Calu3 (cell line): ENCODE measurements around the gene LRRN2. TPM values are rescaled to one million over a fixed set of nuclear protein-coding genes. Genes with fewer than 3 reads are reported as not detected.

ENCODE experiments used
- BruUV-seq: library from RNA; stranded (reverse); fragments of 400-500 nt; replicated peaks from 2 replicates; lab custom pipeline; 2021; lab: Mats Ljungman, UMichigan
- CTCF ChIA-PET: fragments of 300-600 bp; sonication (Branson Sonifier 250); formaldehyde crosslinking; loops from one replicate; lab custom pipeline; 2022; ENCODE audit warnings: antibody characterized with exemption; lab: Charles Lee
- DNase-seq: peaks from one replicate; pipeline ENCODE4 v3.0.0; 2022
- H3K27ac Mint-ChIP-seq: one replicate; pipeline ENCODE4 v1.8.0; 2022; ENCODE audit warnings: mixed read lengths; ENCODE audit not compliant: unreplicated experiment
- H3K27me3 Mint-ChIP-seq: one replicate; pipeline ENCODE4 v1.8.0; 2022; ENCODE audit warnings: mixed read lengths; ENCODE audit not compliant: unreplicated experiment
- H3K36me3 Mint-ChIP-seq: one replicate; pipeline ENCODE4 v1.8.0; 2022; ENCODE audit warnings: mild to moderate bottlenecking, moderate library complexity, mixed read lengths; ENCODE audit not compliant: insufficient read depth, unreplicated experiment
- H3K4me1 Mint-ChIP-seq: one replicate; pipeline ENCODE4 v1.8.0; 2022; ENCODE audit warnings: mild to moderate bottlenecking, low read depth, mixed read lengths; ENCODE audit not compliant: unreplicated experiment
- H3K4me3 Mint-ChIP-seq: one replicate; pipeline ENCODE4 v1.8.0; 2022; ENCODE audit warnings: mild to moderate bottlenecking, low read depth, moderate library complexity, mixed read lengths; ENCODE audit not compliant: unreplicated experiment
- H3K9me3 Mint-ChIP-seq: one replicate; pipeline ENCODE4 v1.8.0; 2022; ENCODE audit warnings: low read depth, mixed read lengths; ENCODE audit not compliant: unreplicated experiment
- CTCF ChIP-seq: fragments of 200-600 bp; IDR thresholded peaks from one replicate; pipeline ENCODE4 v1.8.0; 2022; ENCODE audit warnings: antibody characterized with exemption; ENCODE audit not compliant: unreplicated experiment
- intact Hi-C: fragments of 100-400 bp; cut with micrococcal nuclease; formaldehyde crosslinking; loops from one replicate; pipeline ENCODE4 v1.10.0; 2022; ENCODE audit not compliant: unreplicated experiment
- total RNA-seq: library from RNA; stranded (reverse); gene quantifications from 2 replicates; pipeline ENCODE4 v1.2.3, GENCODE V29; 2022

LRRN2 gene
- total RNA-seq, 1 experiment from 2014 or later: not detected

GRCh38 chr1:204581759-204582158 lies 103.8 kb downstream of the LRRN2 start:
- intact Hi-C loops: no loop called here
- no peaks in the 10 kb centered on the region for H3K27me3 Mint-ChIP-seq
- H3K4me1 Mint-ChIP-seq: peaks cover 10% of the 10 kb centered on the region
- no peaks in the 10 kb centered on the region for H3K9me3 Mint-ChIP-seq
- no peak overlapping the region for H3K4me3 Mint-ChIP-seq
- CTCF ChIA-PET: no interaction called here
- TF ChIP-seq CTCF: no peak
- no peak overlapping the region for H3K27ac Mint-ChIP-seq
- DNase-seq: no peak
- BruUV-seq: no TSS peak
- peaks cover 5% of the 10 kb centered on the region for H3K36me3 Mint-ChIP-seq

- intact Hi-C loops: no loop called here
- TF ChIP-seq CTCF: no peak
- peaks cover 10% of the 10 kb centered on the region for H3K4me1 Mint-ChIP-seq
- H3K36me3 Mint-ChIP-seq: peaks cover 5% of the 10 kb centered on the region
- CTCF ChIA-PET: no interaction called here
- no peak overlapping the region for H3K27ac Mint-ChIP-seq
- H3K9me3 Mint-ChIP-seq: no peaks in the 10 kb centered on the region
- H3K4me3 Mint-ChIP-seq: no peak overlapping the region
- no TSS peak for BruUV-seq
- DNase-seq: no peak
- no peaks in the 10 kb centered on the region for H3K27me3 Mint-ChIP-seq
Measured at GRCh38 chr1:204580862-204581261, 104.7 kb downstream of the LRRN2 start.

DNA sequence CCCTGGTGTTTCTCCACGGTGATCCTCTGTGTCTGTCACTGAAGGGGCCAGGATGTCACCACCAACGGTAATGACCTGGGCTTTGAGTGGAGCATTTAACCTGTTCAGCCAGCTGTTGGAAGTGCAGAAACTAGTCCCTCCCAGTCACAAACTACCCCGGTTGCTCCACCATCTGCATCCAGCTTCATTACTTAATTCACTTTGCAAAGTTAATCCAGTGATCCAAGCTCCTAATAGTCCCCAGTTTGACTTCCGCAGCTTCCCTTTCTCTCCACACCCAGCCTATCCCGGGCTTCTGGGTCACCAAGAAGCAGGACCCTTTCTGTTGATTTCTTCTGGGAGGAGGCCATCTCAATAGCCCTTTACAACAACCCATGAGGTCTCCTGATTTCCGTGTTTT lies 105.9 kb downstream of the LRRN2 start:
- peaks cover 10% of the 10 kb centered on the region for H3K4me1 Mint-ChIP-seq

DNA sequence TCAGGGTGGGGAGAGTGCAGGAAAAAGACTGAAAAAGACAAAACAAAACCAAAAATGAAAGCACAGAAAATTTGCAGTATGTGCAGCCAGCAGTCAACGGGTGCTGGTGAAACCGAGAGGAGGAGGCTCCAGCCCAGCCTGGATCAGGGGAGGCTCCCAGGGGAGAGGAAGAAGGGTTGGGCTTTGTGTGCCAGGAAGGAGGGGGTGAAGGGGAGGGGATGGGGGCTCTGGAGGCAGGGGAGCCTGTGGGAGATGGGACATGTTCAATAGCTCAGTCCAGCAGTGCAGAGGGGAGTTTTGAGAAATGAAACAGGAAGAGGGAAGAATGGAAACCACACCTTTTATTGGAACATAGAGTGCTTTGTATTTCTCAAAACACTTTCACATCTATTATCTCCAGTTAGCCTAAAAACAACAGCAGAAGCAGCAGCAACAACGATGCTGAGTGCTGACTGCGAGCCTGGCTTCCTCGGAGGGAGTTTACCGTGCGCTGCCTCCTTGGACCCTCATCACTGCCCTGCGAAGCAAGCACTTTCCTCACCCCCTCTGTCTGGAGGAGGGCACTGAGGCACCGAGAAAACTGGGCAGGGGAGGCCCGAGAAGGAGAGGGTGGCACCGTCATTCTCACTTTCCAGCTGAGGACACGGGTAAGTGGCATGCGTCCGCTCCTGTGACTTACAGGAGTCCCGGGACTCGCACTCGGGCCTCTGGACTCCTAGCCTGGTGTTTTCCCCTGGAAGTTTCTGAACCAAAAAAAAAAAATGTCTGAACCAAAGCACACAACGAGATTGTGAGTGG lies 106.5 kb downstream of the LRRN2 start:
- intact Hi-C loops: no loop called here
- DNase-seq: peak; percentile 42
- Mint-ChIP-seq H3K9me3 (no peaks in the 10 kb centered on the region), H3K27ac (peak overlapping the region; percentile 39), H3K4me3 (peak overlapping the region; percentile 32), H3K36me3 (peaks cover 5% of the 10 kb centered on the region), H3K27me3 (no peaks in the 10 kb centered on the region), H3K4me1 (peaks cover 13% of the 10 kb centered on the region)
- CTCF ChIA-PET: interaction anchor here (0.8 to 1.6 kb wide), 5 partner anchors 10 to 228 kb away, joined by 3 to 5 read pairs (median 4); no protein-coding TSS in a partner anchor
- TF ChIP-seq CTCF: no peak
- no TSS peak for BruUV-seq

More for the DNA sequence above, 105.9 kb downstream of the LRRN2 start:
- no peak for TF ChIP-seq CTCF
- intact Hi-C loops: no loop called here
- H3K36me3 Mint-ChIP-seq: peaks cover 5% of the 10 kb centered on the region
- no peaks in the 10 kb centered on the region for H3K27me3 Mint-ChIP-seq
- no peak overlapping the region for H3K4me3 Mint-ChIP-seq
- no peaks in the 10 kb centered on the region for H3K9me3 Mint-ChIP-seq
- no TSS peak for BruUV-seq
- no peak for DNase-seq
- CTCF ChIA-PET: interaction anchor here (1.1 to 1.6 kb wide), 2 partner anchors 12 to 184 kb away, joined by 3 to 4 read pairs; no protein-coding TSS in a partner anchor
- no peak overlapping the region for H3K27ac Mint-ChIP-seq
